ENCODE data around the gene RALGDS.
"Not testable (repeated sequence)": the region's sequence is repeated elsewhere in the genome, so short reads cannot be mapped to it uniquely, and the experiment has no call there.

The RALGDS gene

DNA sequence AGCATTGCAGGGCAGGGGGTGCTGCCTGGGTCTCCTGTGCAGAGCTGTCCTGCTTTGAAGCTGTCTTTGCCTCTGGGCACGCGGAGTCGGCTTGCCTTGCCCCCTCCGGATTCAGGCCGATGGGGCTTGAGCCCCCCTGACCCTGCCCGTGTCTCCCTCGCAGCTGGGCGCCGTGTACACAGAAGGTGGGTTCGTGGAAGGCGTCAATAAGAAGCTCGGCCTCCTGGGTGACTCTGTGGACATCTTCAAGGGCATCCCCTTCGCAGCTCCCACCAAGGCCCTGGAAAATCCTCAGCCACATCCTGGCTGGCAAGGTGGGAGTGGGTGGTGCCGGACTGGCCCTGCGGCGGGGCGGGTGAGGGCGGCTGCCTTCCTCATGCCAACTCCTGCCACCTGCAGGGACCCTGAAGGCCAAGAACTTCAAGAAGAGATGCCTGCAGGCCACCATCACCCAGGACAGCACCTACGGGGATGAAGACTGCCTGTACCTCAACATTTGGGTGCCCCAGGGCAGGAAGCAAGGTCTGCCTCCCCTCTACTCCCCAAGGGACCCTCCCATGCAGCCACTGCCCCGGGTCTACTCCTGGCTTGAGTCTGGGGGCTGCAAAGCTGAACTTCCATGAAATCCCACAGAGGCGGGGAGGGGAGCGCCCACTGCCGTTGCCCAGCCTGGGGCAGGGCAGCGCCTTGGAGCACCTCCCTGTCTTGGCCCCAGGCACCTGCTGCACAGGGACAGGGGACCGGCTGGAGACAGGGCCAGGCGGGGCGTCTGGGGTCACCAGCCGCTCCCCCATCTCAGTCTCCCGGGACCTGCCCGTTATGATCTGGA lies 56.6 kb downstream of the RALGDS start:
- DNase-seq = no peak

DNA sequence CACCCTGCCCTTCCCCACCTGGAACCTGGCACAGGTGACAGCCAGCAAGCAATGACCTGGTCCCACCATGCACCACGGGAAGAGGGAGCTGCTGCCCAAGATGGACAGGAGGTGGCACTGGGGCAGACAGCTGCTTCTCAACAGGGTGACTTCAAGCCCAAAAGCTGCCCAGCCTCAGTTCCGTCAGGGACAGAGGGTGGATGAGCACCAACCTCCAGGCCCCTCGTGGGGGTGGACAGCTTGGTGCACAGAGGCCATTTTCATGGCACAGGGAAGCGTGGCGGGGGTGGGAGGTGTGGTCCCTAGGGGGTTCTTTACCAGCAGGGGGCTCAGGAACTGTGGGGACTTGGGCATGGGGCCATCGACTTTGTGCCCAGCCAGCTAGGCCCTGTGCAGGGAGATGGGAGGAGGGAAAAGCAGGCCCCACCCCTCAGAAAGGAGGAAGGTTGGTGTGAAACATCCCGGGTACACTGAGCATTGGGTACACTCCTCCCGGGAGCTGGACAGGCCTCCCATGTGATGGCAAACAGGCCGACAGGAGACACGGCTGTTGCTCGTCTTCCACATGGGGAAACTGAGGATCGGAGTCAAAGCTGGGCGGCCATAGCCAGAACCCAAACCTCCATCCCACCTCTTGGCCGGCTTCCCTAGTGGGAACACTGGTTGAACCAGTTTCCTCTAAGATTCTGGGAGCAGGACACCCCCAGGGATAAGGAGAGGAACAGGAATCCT lies 57.4 kb downstream of the RALGDS start:
- no peak for DNase-seq

DNA sequence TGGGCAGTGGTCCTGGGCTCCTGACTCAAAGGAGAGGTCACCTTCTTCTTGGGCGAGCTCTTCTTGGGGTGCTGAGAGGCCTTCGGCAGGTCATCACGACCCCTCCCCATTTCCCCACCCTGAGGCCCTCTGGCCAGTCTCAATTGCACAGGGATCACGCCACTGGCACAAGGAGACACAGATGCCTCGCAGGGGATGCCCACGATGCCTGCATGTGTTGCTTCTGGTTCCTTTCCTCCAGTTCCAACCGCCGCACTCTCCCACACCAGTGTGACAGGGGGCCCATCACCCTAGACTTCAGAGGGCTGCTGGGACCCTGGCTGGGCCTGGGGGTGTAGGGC lies 57.9 kb downstream of the RALGDS start:
- DNase-seq = no peak

DNA sequence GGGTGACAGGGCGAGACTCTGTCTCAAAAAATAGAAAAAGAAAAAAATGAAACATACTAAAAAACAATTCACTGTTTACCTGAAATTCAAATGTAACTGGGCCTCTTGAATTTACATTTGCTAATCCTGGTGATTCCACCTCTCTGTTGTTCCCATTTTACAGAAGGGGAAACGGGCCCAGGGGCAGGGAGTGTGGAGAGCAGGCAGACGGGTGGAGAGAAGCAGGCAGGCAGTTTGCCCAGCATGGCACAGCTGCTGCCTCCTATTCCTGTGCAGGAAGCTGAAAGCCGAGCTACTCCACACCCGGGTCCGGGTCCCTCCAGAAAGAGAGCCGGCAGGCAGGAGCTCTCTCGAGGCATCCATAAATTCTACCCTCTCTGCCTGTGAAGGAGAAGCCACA lies 58.5 kb downstream of the RALGDS start:
- not testable (repeated sequence) for DNase-seq

DNA sequence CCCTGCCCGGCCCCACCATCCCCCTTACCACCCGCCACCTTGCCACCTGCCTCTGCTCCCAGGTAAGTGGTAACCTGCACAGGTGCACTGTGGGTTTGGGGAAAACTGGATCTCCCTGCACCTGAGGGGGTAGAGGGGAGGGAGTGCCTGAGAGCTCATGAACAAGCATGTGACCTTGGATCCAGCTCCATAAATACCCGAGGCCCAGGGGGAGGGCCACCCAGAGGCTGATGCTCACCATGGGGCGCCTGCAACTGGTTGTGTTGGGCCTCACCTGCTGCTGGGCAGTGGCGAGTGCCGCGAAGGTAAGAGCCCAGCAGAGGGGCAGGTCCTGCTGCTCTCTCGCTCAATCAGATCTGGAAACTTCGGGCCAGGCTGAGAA lies 59.3 kb downstream of the RALGDS start, which contains the start of gene CEL:
Gene CEL, plus strand, starts transcription at position 218 of the 382 bp plus-strand sequence. Its CDS starts 22 bp downstream, at position 240.
- not testable (repeated sequence) for DNase-seq

DNA sequence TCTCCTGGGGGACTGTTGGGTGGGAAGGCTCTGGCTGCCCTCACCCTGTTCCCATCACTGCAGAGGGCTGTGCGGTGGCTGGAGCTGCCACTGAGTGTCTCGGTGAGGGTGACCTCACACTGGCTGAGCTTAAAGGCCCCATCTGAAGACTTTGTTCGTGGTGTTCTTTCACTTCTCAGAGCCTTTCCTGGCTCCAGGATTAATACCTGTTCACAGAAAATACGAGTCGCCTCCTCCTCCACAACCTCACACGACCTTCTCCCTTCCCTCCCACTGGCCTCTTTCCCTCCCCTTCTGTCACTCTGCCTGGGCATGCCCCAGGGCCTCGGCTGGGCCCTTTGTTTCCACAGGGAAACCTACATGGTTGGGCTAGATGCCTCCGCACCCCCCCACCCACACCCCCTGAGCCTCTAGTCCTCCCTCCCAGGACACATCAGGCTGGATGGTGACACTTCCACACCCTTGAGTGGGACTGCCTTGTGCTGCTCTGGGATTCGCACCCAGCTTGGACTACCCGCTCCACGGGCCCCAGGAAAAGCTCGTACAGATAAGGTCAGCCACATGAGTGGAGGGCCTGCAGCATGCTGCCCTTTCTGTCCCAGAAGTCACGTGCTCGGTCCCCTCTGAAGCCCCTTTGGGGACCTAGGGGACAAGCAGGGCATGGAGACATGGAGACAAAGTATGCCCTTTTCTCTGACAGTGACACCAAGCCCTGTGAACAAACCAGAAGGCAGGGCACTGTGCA lies 59.8 kb downstream of the RALGDS start:
- DNase-seq = not testable (repeated sequence)

DNA sequence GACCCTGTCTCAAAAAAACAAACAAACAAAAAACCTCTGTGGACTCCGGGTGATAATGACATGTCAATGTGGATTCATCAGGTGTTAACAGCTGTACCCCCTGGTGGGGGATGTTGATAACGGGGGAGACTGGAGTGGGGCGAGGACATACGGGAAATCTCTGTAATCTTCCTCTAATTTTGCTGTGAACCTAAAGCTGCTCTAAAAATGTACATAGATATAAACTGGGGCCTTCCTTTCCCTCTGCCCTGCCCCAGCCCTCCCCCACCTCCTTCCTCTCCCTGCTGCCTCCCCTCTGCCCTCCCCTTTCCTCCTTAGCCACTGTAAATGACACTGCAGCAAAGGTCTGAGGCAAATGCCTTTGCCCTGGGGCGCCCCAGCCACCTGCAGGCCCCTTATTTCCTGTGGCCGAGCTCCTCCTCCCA lies 60.6 kb downstream of the RALGDS start:
- peak in 1 of 2 donors; percentile 64 for DNase-seq

DNA sequence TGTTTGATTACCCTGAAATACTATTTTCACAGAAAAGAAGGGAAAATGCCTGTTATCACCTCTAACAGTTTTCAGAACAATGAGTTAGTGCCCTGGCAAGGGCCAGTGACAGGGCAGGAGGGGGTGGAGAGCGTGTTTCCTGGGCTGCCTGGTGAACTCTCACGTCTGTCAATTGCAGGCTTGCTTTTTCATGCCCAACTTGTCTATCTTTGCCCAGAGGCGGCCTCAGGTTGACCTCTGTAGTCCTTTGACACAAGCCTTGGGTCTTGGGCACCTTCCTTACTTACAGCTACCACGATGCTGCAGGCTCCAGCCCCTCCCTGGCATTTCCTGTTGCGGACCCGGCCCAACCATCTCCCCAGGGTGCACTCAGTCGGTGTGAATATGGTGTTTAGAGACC lies 61.4 kb downstream of the RALGDS start:
- no peak for DNase-seq

DNA sequence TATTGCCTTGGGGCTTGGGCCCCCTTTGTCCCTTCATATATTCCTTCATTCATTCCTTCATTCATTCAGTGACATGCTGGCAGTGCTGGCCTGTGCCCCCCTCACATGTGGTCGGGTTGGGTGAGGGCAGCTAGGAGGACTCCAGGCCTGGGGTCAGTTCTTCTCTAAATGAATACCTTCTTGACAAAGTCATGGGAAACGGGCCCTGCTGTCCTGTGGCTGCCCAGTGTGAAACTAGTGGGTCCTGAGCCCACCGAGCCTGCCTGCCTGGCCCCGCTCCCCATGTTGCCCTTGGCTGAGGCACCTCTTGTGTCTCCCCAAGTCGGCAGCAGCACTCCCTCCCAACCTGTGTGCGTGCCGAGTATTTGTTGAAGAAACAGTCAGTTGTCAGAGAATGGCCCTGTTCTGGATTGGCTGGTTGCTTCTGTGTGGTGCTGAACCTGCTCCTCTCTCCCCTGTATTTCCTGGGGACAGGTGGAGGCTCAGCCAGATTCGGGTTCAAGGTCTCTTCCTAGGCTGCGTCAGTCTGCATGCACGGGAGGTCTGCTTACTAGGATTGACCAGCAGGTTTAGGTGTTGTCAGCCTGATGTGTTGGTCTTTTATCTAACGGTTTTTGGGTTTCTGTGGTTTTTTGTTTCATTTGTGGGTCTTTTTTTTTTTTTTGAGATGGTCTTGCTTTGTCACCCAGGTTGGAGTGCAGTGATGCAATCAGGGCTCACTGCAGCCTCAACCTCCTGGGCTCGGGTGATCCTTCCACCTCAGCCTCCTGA lies 62.3 kb downstream of the RALGDS start:
- no peak for DNase-seq

DNA sequence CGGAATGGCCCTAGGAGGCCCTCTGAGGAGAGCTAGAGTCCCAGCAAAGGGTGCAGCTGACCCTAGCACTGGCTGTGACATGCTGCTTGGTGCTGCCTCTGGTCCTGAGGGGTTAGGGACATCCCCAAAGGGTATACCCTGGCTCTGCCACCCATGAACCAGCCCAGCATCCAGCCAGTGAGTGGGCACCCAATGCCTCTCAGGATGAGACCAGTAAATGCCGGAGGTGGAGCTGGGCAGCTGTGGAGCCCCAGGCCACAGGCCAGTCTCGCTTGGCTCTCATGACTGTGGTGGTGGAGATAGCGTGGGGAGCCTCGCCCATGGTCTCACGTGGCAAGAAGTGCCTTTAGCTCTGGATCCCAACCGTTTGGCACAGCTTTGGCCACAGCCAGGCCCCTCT lies 63.0 kb downstream of the RALGDS start:
- DNase-seq = no peak

DNA sequence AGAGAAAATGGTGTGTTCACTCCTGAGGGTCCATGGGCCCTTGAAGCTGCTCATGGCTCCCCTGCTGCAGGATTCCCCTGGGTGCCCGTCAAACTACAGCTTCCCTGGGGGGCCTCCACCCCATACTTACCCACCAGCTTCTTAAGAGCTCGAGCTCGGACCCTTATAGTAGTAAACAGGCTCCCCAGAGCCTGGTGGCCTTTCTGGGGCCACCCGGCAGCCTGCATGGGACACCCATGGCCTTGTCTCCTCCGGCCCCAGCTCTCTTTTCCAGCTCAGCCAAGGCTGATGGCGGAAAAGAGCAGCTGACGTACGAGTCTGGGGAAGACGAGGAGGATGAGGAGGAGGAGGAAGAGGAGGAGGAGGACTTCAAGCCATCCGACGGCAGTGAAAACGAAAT lies 63.5 kb downstream of the RALGDS start:
- no peak for DNase-seq

DNA sequence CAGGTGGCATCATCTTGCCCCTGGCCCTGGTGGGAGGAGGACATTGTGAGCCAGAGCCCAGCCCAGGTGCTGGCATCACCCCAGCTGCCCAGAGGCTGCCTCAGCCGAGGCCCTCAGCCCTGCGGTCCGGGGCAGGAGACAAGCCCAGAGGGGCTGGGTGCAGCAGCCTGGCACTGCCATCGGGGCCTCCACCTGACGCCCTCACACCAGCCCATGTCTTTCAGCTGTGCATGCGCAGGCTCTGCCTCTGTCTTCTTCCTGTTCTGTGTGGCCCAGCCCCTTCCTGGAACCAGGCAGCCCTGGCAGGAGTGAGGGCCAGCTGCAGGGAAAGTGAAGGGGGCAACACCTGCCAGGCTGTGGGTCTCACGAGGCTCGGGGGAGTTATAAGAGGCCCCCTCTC lies 64.0 kb downstream of the RALGDS start:
- peak in 1 of 2 donors; percentile 17 for DNase-seq

DNA sequence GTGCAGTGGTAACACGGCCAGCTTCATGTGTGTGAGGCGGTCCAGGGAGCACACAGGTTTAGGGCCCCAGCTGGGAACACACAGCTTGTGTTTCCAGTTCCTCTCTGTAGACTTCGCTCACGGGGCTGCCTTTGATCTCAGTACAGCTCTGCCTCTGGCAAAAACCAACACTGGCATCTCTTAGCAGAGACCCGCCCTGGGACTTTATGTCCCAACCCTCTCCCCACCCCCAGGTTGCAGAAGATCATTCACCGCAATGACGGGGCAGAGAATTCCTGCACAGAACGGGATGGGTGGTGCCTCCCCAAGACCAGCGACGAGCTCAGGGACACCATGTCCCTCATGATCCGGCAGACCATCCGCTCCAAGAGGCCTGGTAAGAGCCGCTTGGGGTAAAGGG lies 64.5 kb downstream of the RALGDS start:
- DNase-seq = no peak

DNA sequence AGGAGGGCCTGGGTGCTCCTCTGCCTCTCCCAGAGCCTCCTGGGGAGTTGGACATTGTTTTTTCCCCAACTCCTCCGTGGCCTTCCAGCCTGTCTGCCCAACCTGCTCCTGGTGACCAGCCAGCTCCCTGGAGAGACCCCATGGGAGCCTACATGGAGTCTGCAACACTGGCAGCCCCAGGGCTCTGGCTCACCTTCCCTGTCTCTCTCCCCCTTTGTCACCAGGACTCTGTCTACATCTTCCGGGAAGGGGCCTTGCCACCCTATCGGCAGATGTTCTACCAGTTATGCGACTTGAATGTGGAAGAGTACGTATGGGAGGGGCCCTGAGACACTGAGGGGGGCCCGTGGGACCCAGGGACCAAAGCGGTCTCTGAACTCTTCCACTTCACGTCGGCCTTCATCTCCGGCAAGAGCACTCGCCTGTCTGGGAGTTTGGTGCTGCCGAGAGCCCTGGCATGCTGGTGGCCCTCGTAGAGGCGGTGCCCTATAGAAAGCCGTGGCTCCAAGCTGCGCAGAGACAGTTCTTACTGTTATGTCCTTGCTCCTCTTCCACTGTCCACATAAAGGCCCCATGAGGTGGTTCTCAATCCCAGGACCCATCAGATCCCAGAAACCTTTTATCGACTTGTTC lies 65.1 kb downstream of the RALGDS start:
- no peak for DNase-seq

DNA sequence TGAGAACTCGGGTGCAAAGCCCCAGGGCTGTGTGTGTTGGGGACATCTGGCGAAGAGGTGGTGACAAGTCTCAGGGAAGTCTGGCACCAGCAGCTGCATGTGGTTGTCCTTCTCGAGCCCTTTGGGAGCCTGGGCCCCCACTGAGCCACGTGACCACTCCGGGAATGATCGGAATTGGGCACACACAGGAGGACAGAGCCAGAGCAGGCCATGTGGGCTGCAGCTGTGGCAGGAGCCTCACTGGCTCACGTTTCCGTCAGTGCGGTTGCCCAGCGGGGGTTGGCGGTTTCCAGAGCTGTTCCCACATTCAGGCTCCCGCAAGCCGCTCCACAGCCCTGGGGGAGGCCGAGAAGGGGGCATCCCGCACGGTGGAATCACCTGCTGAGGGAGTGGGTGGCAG lies 66.1 kb downstream of the RALGDS start:
- no peak for DNase-seq

DNA sequence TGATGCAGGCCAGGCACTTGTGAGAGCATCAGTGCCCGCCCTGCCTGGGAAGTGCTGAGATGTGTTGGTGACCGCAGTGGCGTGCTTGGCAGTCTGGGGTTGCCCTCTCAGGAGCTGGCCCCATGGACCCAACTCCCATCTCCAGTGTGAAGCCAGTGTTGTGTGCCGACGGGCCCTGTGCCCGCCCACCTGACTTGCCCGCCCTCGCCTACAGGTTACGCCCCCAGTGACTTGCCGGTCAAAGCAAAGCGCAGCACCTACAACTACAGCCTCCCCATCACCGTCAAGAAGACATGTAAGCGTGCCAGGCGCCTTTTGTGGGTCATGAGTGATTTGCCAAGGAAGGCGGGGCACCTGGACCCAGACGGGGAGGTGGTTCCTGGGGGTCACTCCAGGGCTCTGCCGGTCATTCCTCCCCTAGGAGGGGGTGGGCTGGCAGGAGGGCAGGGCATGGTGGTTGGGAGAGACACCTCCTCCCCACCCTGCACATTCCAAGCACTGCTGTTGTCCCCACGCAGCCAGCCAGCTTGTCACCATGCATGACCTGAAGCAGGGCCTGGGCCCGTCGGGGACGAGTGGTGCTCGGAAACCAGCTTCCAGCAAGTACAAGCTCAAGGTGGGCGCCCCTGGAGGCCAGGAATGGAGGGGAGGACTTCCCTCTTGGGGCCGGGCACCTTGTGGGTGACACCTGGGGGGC lies 66.7 kb downstream of the RALGDS start:
- DNase-seq = no peak

DNA sequence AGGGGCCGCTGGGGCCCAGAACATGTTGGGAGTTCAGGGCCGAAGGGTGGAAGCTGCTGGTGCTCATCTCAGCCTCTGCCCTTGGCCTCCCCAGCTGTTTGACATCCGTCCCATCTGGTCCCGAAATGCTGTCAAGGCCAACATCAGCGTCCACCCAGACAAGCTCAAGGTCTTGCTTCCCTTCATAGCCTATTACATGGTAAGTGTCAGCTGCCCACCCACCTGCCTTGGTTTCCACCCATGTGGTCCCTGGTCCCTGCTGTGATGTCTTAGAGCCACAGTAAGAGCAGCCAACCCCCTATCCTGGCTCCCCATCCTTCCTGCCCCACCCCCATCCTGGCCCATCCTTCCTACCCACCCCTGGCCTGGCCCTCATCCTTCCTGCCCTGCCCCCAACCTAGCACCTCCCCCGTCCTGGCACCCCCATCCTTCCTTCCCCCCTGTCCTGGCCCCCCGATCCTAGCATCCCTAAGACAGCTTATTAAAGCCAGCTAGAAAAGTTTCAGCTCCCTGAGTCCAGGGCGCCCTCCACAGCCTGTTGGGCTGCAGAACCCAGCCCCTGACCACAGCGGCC lies 69.0 kb downstream of the RALGDS start:
- DNase-seq = no peak

DNA sequence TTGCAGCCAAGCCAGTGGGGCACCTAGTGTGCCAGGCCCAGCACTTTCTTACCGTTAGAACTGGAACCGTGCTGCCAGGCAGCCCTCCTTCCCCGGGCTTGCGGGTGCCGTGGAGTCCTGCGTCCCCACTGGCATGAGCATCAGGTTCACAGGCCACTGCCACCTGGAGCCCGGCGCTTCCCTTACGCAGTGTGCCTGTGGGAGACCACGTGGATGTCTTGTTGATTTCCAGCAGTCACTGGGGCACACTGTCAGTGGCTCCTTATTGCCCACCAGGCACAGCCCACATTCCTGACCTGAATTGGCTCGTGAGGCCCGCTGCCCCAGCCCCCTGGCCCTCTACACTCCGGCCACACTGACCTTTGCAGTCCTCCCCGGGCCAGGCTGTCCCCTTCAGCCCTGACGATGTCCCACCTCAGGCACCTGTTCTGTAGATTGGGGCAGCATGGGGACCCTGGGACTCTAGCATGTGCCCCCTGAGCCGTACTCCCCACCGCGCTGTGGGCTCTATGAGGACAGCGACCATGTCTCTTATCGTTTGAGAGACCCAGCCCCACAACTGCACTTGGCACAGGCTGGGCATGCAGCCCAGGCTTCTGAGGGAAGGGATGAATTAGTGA lies 69.6 kb downstream of the RALGDS start:
- DNase-seq = no peak

DNA sequence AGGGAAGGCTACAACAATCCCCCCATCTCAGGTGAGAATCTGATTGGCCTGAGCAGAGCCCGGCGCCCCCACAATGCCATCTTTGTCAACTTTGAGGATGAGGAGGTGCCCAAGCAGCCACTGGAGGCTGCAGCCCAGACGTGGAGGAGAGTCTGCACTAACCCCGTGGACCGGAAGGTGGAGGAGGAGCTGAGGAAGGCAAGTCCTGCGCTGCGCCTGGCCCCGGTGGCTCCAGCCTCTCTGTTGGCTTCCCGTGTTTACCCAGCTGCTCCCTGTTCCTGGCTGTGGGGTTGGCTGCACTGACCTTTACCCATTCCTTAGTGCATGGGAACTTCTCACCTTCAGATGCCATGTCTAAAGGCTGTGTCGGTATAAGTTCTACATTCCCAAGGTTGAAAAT lies 70.3 kb downstream of the RALGDS start:
- no peak for DNase-seq

DNA sequence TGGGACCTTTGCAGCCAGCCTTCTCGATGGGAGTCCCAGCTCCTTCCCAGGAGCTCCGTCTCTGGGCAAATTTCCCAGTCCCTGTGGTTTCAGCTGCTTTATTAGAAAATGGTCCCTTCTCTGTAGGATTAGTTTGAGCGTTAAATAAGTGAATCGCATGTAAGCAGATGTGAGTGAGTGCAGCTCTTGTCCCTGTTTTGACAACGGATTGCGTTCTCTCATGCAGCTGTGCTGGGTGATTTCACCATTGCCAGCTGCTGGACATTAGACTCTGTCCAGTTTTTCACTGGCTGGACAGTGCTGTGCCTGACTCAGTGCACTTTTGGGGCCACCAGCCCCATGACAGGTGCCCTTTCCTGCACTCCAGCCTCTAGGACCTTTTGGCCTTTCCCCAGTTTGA lies 70.9 kb downstream of the RALGDS start:
- no peak for DNase-seq

DNA sequence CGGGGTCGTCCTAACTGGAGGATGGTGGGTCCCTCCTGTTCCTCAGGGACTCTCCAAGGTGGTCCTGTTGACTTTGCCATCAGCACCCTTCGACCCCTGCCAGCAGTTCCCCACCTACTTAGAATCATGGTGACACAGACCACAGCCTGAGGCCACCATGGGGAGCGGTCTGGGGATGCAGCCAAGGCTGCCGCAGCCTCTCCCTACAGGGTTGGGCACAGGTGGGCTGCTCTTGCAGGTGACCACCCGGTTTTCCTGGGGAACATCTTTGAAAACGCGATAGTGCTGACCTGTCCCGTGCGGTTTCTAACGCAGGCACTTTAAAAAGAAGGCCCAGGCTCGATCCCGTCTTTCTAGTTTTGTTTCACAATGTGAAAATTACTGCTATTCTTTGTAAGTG lies 72.0 kb downstream of the RALGDS start:
- no peak for DNase-seq
